Measurements from ENCODE around the gene TUBB1.

Gene TUBB1

DNA sequence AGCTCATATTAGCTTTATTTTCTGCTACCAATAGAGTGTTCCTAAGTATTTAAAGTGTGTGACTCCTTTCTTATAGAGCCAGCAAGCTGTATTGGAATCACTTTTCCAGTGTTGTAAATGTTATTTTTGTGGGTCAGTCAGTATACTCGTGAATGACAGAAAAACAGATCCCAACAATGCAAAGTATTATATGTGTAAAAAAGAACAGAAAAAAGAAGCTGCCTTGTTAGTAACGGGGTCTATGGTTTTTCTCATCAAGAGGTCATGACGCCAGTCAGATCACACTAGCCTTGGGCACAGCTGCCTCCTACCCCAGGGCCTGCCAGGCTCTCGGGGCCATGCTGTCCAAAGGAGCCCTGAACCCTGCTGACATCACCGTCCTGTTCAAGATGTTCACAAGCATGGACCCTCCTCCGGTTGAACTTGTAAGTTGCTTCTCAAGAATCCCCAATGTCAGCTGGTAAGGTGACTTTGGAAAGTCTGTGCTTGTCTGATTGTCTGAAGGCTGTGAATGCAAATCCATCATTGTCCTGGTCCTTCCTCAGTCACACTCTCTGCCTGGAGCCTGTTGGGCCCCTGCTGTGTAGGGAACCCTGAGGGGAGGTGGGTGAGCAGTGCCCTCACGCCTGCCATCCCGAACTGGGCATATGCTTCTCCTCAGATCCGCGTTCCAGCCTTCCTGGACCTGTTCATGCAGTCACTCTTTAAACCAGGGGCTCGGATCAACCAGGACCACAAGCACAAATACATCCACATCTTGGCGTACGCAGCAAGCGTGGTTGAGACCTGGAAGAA is 28.4 kb upstream of the TUBB1 start:
- DNase-seq: no peak

DNA sequence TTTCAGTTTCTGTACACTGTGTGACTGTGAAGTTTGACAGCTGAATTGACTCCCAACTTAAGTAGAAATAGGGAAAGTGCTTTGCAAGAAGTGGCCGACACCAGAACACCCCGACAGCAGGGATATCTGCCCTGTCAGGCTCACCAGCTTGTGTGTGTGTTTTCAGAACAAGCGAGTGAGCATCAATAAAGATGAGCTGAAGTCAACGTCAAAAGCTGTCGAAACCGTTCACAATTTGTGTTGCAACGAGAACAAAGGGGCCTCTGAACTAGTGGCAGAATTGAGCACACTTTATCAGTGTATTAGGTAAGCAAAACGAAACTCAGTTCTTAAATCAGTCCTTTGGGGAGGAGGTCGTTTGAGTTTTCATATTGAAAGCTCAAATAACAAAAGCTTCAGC is 27.5 kb upstream of the TUBB1 start:
- DNase-seq: no peak

DNA sequence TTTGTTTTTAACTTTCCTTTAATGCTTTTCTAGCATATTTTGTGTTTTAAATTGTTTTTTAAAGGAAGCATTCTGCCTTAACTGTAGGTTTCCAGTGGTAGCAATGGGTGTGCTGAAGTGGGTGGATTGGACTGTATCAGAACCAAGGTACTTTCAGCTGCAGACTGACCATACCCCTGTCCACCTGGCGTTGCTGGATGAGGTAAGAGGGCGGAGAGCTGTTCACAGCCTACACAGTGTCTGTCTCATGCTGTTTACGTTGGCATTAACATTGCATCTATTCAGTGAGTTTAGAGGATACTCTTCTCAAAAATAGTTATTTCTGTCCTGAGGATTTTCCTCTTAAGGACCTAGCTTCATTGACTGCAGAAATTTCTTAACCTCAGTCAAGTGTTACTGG is 26.3 kb upstream of the TUBB1 start:
- DNase-seq: no peak

DNA sequence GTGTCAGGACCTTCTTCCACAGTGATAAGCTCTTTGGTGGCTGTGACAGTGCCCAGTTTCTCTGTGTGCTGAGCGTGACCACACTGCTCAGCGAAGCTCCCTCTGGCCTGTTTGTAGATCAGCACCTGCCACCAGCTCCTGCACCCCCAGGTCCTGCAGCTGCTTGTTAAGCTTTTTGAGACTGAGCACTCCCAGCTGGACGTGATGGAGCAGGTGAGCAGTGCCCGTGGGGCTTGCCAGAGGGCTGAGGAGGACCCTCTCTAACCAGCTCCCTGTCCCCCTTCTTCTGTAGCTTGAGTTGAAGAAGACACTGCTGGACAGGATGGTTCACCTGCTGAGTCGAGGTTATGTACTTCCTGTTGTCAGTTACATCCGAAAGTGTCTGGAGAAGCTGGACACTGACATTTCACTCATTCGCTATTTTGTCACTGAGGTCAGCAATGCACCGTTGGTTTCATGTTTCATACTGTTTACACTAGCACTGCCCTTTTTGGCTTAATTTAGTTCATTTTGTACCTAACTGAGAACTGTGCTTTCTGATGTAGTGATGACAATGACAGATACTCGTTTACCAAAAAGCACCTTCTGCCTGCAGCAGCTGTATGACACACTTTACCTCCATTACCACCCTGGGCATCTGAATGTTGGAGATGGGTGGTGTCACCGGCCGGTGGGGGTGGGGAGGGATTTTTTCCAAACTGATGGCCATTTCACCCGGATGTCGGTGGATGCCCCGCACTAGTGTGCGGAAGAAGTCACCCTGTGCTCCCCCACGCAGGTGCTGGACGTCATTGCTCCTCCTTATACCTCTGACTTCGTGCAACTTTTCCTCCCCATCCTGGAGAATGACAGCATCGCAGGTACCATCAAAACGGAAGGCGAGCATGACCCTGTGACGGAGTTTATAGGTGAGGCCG is 25.6 kb upstream of the TUBB1 start:
- DNase-seq: no peak

DNA sequence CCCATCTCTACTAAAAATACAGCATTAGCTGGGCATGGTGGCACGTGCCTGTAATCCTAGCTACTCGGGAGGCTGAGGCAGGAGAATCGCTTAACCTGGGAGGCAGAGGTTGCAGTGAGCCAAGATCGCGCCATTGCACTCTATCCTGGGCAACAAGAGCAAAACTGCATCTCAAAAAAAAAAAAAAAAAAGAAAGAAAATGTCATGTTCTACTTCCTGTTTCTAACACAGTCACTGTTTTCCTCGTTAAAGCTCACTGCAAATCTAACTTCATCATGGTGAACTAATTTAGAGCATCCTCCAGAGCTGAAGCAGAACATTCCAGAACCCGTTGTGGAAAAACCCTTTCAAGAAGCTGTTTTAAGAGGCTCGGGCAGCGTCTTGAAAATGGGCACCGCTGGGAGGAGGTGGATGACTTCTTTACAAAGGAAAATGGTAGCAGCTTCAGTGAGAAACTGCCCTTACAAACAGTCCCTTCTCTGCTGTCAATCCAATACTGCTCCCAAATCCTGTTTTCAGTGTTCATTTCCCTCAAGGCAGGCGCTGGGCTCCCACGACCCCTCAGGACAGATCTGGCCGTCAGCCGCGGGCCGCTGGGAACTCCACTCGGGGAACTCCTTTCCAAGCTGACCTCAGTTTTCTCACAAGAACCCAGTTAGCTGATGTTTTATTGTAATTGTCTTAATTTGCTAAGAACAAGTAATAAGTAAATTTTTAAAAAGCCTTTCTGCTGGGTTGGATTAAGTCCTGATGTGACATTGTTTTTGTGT is 24.7 kb upstream of the TUBB1 start:
- DNase-seq: no peak

DNA sequence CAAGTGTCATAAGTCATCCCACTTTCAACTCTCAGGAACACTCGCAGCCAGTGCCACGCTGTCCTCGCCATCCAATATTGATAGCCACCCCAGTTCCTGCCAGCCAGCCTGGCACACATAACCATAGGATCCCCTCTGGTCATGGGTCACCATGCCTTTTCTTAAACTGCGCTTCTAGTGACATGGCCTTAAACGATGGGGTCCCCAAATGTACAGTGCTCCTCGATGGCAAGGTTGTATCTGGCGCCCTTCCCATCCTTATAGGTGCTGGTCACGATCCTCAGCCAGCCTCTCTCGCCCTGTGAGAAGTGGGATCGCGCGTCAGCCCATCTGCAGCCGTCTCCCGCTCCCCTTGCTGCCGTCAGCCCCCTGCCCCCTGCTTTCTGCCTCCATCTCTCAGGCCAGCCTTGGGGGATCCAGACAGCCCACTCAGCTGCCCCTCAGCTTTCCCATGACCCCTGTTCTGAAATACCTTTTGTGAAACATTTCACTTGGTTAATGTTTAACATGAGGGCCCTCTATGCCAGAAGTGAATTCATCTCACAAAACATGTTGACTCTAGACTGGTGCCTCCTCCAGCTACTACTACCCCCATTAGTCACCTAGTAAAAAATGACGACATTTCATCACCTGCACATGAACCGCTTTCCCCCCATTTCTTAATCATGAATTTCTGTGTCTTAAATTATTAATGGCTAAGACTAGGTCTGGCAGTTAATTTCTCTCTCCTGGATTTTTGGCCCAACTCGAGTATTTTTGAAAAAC is 23.6 kb upstream of the TUBB1 start:
- no peak for DNase-seq

DNA sequence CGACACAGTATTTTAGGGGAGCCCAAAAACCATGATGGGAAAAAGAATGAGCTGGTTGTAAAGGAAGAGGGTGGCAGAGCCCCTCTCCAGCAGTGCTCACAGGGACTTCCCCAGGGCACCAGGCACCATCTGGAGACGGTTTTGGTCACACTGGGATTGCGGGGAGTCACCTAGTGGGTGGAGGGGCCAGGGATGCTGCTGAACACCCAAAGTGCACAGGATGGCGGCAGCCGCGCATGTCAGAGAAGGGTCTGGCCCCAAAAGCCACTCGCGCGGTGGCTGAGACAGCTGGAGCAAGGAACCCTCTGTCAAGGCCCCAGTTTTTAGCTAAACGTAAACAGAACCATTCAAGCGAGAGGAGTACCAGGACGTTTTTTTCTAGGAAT is 23.0 kb upstream of the TUBB1 start:
- no peak for DNase-seq

DNA sequence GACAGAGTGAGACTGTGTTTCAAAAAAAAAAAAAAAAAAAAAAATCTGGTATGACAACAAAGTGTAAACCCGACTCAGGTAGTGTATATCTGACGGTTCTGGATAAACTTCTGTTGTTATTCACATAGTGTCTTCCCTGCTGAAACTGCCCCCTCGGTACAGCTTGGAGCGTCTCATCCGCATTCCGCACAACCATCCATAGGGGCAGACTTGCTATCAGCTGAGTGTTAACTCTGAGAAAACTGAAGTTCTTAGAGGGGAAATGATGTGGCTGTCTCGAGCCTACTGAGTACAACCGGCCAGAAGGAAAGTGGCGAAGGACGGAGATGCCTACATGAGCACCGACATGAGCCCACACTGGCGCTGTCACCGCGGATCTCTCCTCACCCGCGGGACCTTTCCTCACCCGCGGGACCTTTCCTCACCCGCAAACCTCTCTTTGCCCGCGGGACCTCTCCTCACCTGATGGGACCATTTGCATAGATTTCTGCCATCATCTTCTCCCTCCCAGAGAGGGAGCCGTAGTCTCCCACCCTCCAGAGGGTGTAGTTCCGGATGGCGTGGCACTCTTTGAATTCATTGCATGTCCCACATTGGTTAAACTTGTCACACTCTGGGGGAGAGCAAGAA is 22.0 kb upstream of the TUBB1 start:
- DNase-seq: no peak

DNA sequence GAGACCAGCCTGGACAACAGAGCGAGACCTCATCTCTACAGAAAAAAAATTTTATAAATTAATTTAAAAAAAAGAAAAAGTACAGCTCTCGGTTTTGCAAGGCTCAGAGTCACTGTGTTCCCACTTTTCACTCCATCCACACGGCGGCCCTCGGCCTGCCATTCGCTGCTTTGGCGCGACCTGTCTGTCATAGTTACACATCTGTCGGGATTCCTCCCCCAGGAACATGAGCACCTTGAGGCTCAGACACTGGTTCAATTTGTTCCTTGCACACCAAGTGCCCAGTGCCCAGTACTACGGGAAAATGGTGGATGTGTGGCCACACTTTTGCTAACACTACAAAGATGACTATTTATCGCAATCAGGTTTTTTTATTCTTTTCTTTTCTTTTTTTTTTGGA is 20.6 kb upstream of the TUBB1 start:
- DNase-seq: no peak

DNA sequence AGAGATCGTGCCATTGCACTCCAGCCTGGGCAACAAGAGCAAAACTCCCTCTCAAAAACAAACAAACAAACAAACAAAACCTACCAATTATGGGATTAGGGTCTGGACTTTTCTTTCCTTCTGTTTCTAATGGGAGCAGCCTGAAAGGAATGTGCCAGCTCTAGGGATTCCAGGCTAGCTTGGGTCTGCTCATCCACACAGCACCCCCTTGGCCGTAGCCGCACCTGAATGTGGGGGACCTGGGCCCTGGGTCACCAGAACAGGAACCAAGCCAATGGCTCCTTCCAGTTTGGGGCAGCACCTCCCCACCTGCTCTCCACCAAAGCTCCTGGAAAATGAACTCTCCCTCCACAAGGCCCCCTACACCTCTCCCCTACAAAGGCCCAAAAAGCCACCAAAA is 18.9 kb upstream of the TUBB1 start:
- no peak for DNase-seq

DNA sequence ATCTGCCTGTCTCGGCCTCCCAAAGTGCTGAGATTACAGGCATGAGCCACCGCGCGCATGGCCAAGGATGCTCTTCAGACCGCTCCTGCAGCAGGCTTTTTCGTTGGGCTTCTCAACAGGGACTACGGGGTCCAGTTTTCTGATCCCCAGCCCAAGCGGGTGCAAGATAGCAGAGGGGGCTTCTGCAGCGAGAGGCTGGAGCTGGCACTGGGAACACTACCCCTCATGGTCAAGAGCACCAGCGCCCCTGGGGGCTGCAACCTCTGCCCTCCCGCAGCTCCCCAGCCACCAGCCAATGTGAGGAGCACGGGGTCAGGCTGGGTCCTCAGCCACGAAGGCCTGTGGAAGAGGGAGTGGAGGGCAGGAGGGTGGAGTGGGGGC is 18.2 kb upstream of the TUBB1 start:
- no peak for DNase-seq

DNA sequence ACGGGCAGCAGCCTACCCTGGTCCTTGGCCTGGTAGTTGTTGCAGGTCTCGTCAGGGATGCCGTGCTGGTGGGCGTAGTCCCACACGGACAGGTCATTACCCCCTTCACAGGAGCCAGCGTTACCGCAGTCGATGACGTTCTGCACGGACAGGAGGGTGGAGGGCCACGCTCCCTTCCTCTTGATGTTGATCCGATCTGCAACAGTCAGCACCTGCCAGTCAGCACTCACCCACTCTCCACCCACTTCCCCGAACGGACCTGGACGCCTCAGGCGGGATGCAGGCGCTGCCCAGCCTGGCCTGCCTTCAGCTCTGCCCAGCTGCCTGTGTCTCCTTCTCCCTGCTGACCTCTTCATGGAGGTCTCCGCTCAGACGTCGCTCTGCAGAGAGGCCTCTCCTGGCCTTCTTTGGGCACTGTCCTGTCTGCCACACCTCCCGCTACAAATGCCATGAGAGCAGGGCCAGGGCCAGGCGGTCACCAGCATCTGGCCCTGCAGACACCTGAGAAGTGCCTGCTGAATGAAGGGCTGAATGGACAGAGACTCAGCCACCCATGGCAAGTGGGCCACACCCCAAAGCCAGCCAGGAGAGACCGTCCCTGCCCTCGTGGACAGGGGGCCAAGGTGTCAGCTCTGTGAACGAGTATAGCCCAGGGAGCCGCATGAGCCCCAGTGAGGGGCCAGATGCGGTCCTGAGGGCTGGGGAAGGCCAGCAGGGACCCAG is 17.6 kb upstream of the TUBB1 start:
- DNase-seq: no peak

DNA sequence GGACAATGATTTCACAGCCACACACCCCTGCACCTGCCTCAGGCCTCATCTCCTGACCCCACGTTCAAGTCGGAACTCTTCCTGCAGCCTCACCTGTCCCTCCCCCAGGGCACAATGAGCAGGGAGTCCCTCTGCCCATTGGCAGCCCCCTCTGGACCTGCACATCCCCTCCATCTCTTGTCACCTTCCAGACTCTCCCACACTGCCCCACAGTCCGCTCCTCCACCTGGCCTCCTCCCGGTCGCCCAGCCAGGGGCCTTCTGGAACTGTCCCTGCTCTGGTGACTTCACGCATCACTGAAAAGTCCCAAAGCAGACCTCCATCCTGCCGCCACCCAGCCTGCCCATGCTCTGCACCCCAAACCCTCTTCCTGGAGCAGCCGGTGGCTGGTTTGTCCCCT is 16.8 kb upstream of the TUBB1 start:
- DNase-seq: no peak

DNA sequence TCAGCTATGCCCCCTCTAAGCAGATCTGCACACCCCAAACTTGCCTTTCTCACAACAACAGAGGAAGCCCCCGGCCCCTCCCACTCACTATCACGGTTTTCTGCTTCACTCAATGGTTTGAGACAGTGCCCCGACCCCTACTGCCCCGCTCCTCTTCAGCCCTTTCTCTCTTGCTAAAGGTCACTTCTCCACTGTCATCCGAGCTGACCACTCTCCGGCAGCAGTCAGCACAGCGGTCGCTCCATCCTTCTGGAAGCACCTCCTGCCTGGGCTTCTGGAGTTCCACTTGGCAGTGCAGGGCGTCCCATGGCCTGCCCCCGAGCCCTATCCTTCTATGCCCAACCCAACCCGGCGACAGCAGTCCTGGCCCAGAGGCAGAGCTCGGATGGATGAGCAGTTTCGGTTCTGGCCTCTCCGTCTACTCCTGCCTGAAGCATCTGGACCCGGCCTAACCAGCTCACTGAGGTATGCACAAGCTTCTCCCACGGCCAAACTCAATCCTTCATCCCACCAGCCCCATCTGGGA is 16.3 kb upstream of the TUBB1 start:
- no peak for DNase-seq

DNA sequence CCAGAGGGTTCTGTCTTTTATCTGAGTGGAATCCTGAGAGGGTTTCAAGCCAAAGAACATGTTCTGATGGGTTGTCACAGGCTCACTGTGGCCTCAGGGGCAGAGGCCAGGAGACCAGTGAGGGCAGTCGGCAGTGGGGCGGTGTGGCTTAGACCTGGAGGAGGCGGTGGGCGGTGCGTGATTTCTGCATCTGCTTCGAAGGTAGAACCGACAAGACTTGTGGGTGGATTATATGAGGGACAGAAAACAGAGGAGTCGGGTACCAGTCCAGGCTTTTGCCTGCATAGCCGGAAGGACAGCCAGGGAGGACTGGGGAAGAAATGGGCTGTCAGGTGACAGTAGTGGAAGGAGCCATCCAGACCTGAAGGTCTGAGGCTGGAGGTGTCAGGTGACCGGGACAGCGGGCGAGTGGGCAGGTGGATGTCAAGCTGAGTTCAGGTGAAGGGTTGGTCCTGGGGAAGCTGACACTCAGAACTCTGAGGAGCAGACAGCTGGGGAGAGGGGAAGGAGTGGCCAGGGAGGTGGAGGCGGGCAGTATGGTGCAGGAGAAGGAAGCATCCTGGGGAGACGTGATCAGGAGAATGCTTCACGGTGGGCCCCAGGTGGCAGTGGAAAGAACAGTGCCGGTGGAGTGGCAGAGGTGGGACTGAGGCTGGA is 15.3 kb upstream of the TUBB1 start:
- no peak for DNase-seq

DNA sequence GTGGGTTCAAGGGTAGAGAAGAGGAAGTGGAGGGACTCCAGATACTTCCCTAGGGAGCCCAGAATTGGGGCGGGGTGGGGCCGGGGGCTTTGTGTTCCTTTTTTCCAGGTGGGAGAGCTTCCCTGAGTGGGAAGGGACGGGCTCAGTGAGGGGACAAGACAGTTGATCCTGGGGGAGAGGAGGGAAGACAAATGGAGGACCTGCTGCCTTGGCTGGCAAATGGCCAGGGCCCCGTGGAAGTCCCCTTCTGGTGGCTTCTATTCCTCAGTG is 14.8 kb upstream of the TUBB1 start:
- DNase-seq: no peak

DNA sequence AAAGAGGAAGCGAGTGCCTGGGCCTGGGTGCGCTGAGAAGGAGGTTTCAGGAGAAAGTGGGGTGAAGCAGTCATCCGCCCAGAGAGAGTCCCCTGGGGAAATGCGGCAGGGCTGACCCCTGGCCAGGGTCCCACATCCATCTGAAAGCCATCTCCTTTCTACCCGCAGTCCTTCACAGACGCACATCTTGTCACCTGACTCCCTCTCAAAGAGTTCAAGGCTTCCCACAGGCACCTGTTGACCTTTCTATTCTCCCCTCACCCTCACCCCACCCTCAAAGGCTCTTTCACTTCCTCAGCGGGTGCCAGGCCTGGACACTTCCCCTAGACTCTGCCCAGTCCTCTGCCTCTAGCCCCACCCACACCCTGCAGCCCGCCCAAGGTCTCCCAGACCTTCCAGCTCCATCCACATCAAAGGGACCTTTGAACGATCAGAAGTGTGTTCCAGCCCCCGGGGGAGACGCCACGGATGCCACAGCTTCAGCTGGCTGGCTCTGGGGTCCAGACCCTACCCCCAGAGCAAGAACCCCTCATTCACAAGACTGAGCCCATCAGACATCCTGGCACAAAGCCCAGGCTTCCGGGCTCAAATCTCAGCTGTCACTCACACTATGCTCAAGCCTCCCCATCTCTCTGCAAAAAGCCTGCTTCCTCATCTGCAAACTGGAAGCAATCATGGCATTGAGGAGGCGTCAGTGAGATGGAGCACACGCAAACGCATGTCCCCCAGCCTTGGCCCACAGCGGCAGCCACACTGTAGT is 14.3 kb upstream of the TUBB1 start:
- DNase-seq: peak; percentile 55

DNA sequence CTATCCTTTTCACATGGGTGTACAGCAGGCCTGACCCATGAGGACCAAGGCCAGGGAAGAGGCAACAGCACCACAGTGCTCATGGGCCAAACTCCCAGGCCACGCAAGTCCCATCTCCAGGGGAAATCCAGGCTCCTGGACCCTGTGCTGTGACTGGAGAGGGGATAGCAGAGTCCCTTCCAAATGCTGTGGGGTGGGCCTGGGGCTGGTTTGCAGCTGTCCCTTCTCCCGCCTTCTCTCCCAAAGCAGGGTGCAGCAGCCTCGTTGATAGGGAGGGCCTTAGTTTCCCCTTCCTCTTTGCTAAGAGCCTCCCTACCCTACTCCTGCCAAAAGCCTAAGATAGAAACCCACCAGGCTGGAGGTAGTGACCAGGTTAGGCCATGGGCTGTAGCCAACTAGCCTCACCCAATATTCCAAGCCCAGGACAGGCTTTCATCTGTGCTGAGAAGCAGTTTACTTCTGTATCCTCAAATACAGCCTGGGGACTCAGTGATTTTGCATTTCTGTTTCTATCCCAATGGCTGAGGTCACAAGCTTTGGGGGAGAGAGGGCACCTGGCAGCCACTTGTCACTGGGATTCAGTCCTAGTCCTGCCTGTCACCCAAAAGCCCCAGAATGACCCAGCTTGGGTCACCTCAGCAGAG is 13.6 kb upstream of the TUBB1 start:
- DNase-seq: no peak

DNA sequence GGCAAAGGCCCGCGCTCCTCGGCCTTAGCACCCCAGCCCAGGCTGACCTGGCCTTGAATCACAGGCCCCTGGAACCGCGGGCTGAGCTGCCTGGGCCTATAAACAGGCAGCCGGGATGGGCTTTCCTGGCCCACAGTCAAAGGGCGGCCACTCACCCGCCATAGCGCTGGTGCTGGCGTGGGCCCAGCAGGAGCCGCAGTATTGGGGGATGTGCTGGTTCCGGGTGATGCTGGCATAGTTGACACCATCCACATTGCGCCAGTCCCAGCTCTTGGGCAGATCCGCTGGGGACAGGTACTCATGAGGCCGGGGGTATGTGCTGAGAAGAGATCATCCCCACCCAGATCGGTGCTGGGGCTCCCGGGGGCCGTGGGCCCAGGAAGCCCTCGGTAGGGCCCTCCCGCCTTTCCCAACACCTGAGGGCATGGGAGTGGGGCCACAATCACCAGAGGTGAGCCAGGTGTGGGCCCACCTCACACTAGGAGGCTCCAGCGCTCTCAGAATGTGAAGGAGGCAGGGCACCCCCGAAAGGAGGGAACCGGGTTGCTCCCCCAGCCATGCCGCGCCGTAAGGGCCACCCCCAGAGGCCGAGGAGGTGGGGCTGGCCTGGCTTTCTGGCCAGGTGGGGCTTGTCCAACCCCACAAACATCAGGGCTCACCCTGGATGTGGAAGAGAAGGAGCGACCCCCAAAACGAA is 12.9 kb upstream of the TUBB1 start:
- no peak for DNase-seq

All from hematopoietic multipotent progenitor cell treated with erythropoietin and hydrocortisone succinate and interleukin-3 and kit ligand, for 8 days (in vitro differentiated cells).